Neural cell (in vitro differentiated cells): ENCODE measurements around the gene SQSTM1. TPM values are rescaled to one million over a fixed set of nuclear protein-coding genes. Genes with fewer than 3 reads are reported as not detected.
A peak's percentile ranks its signal among the peaks of the same experiment; 100 is the strongest.

Experiments used
- H2AFZ ChIP-seq: fragments of 200-600, 300-800 bp; sonication (generic), shearing (Covaris generic); 2 replicates; pipeline ENCODE4 v1.6.0; 2014; ENCODE audit warnings: low read depth, mild to moderate bottlenecking, antibody characterized with exemption, low read length, moderate library complexity
- H3F3A ChIP-seq: fragments of 200-600 bp; shearing (Covaris generic); 2 replicates; pipeline ENCODE4 v1.6.1; 2016; ENCODE audit warnings: mild to moderate bottlenecking, moderate library complexity, mixed read lengths, antibody characterized with exemption, low read length; ENCODE audit not compliant: insufficient read depth, poor library complexity, severe bottlenecking
- H3K27ac ChIP-seq: fragments of 200-600, 300-800 bp; sonication (generic), shearing (Covaris generic); 2 replicates; pipeline ENCODE4 v1.5.1; 2014; ENCODE audit warnings: mild to moderate bottlenecking, low read length, moderate library complexity
- H3K27me3 ChIP-seq: fragments of 300-800, 200-600 bp; sonication (generic), shearing (Covaris generic); 2 replicates; pipeline ENCODE4 v1.6.0; 2014; ENCODE audit warnings: mild to moderate bottlenecking, low read depth, low read length, moderate library complexity; ENCODE audit not compliant: insufficient read depth
- H3K36me3 ChIP-seq: fragments of 300-800, 200-600 bp; sonication (generic), shearing (Covaris generic); 2 replicates; pipeline ENCODE4 v1.5.1; 2014; ENCODE audit warnings: mild to moderate bottlenecking, antibody characterized with exemption, low read length, moderate library complexity; ENCODE audit not compliant: insufficient read depth
- H3K4me2 ChIP-seq: fragments of 300-800, 200-600 bp; sonication (generic), shearing (Covaris generic); 2 replicates; pipeline ENCODE4 v1.6.0; 2014; ENCODE audit warnings: mild to moderate bottlenecking, low read length
- H3K4me3 ChIP-seq: fragments of 300-800, 200-600 bp; sonication (generic), shearing (Covaris generic); 2 replicates; pipeline ENCODE4 v1.5.1; 2014; ENCODE audit warnings: mild to moderate bottlenecking, low read length, moderate library complexity
- H3K79me2 ChIP-seq: fragments of 200-600 bp; shearing (Covaris generic); replicated peaks from 2 replicates; pipeline ENCODE4 v1.6.0; 2014; ENCODE audit warnings: mild to moderate bottlenecking, low read length, moderate library complexity; ENCODE audit not compliant: insufficient read depth
- H3K9ac ChIP-seq: fragments of 300-800, 200-600 bp; sonication (generic), shearing (Covaris generic); 2 replicates; pipeline ENCODE4 v1.6.1; 2016; ENCODE audit warnings: mild to moderate bottlenecking, low read length, mixed read lengths
- H3K9me2 ChIP-seq: fragments of 200-600 bp; shearing (Covaris generic); 2 replicates; pipeline ENCODE4 v1.6.1; 2016; ENCODE audit warnings: mild to moderate bottlenecking, low read length, mixed read lengths; ENCODE audit not compliant: insufficient read depth
- H3K9me3 ChIP-seq: fragments of 200-600, 300-800 bp; sonication (generic), shearing (Covaris generic); 2 replicates; pipeline ENCODE4 v1.6.1; 2016; ENCODE audit warnings: mild to moderate bottlenecking, mixed run types, low read length, moderate library complexity, mixed read lengths
- H4K20me1 ChIP-seq: fragments of 200-600 bp; shearing (Covaris generic); 2 replicates; pipeline ENCODE4 v1.6.1; 2016; ENCODE audit warnings: mild to moderate bottlenecking, mixed run types; ENCODE audit not compliant: insufficient read depth
- EP300 ChIP-seq: fragments of 450-650 bp; conservative IDR thresholded peaks from 2 replicates; pipeline ENCODE4 v1.6.1; 2014; ENCODE audit warnings: antibody characterized with exemption, mild to moderate bottlenecking, moderate library complexity; ENCODE audit not compliant: poor library complexity, severe bottlenecking
- EZH2 ChIP-seq: fragments of 200-600, 300-800 bp; shearing (Covaris generic), sonication (generic); IDR thresholded peaks from 2 replicates; pipeline ENCODE4 v1.6.1; 2014; ENCODE audit warnings: antibody characterized with exemption, low read length, borderline replicate concordance, mild to moderate bottlenecking; ENCODE audit not compliant: insufficient read depth, poor library complexity, severe bottlenecking
- MXI1 ChIP-seq: fragments of 450-650 bp; conservative IDR thresholded peaks from 2 replicates; pipeline ENCODE4 v1.6.1; 2014; ENCODE audit warnings: antibody characterized with exemption, mild to moderate bottlenecking; ENCODE audit not compliant: poor library complexity, severe bottlenecking
- POLR2AphosphoS5 ChIP-seq: IDR thresholded peaks from 2 replicates; pipeline ENCODE4 v1.6.1; 2012
- RAD21 ChIP-seq: fragments of 450-650 bp; conservative IDR thresholded peaks from 2 replicates; pipeline ENCODE4 v1.6.1; 2014; ENCODE audit warnings: antibody characterized with exemption, mild to moderate bottlenecking, moderate library complexity
- SMC3 ChIP-seq: fragments of 450-650 bp; conservative IDR thresholded peaks from 2 replicates; pipeline ENCODE4 v1.6.1; 2014; ENCODE audit warnings: antibody characterized with exemption, mild to moderate bottlenecking, moderate library complexity; ENCODE audit not compliant: poor library complexity
- TAF1 ChIP-seq: IDR thresholded peaks from 2 replicates; pipeline ENCODE4 v1.6.1; 2012; ENCODE audit warnings: low read depth
- polyA plus RNA-seq: library from polyadenylated mRNA; depleted of rRNA; stranded (reverse); fragments of >200 nt; gene quantifications from 2 replicates; pipeline ENCODE4 v1.2.3, GENCODE V29; 2014
- TF ChIP-seq, protein P1 (sequence below): IDR thresholded peaks from 2 replicates; pipeline ENCODE4 v1.6.1; 2012; ENCODE audit warnings: borderline replicate concordance
- TF ChIP-seq, protein P2 (sequence below): fragments of 450-650 bp; IDR thresholded peaks from 2 replicates; pipeline ENCODE4 v1.5.1; 2014; ENCODE audit warnings: antibody characterized with exemption, mild to moderate bottlenecking, moderate library complexity; ENCODE audit not compliant: poor library complexity, severe bottlenecking

SQSTM1 gene
- polyA plus RNA-seq, 1 donor from 2014 or later = 64.5 TPM

GRCh38 chr5:179822444-179822990, 1.8 kb downstream of the SQSTM1 start:
- Histone ChIP-seq H4K20me1 (no peaks in the 10 kb centered on the region), H3F3A (no peaks in the 10 kb centered on the region), H3K4me2 (peak overlapping the region; percentile 75), H3K27ac (no peak overlapping the region), H3K79me2 (peaks cover 12% of the 10 kb centered on the region), H3K9ac (peak overlapping the region; percentile 92), H2AFZ (no peak overlapping the region), H3K27me3 (no peaks in the 10 kb centered on the region), H3K4me3 (peak overlapping the region; percentile 99), H3K9me3 (no peaks in the 10 kb centered on the region), H3K36me3 (no peaks in the 10 kb centered on the region), H3K9me2 (no peaks in the 10 kb centered on the region)
- TF ChIP-seq RAD21 (no peak), POLR2AphosphoS5 (no peak), TAF1 (no peak), MXI1 (no peak), EZH2 (no peak)
- TF ChIP-seq, protein P1, sequence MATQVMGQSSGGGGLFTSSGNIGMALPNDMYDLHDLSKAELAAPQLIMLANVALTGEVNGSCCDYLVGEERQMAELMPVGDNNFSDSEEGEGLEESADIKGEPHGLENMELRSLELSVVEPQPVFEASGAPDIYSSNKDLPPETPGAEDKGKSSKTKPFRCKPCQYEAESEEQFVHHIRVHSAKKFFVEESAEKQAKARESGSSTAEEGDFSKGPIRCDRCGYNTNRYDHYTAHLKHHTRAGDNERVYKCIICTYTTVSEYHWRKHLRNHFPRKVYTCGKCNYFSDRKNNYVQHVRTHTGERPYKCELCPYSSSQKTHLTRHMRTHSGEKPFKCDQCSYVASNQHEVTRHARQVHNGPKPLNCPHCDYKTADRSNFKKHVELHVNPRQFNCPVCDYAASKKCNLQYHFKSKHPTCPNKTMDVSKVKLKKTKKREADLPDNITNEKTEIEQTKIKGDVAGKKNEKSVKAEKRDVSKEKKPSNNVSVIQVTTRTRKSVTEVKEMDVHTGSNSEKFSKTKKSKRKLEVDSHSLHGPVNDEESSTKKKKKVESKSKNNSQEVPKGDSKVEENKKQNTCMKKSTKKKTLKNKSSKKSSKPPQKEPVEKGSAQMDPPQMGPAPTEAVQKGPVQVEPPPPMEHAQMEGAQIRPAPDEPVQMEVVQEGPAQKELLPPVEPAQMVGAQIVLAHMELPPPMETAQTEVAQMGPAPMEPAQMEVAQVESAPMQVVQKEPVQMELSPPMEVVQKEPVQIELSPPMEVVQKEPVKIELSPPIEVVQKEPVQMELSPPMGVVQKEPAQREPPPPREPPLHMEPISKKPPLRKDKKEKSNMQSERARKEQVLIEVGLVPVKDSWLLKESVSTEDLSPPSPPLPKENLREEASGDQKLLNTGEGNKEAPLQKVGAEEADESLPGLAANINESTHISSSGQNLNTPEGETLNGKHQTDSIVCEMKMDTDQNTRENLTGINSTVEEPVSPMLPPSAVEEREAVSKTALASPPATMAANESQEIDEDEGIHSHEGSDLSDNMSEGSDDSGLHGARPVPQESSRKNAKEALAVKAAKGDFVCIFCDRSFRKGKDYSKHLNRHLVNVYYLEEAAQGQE = no peak
- TF ChIP-seq, protein P2, sequence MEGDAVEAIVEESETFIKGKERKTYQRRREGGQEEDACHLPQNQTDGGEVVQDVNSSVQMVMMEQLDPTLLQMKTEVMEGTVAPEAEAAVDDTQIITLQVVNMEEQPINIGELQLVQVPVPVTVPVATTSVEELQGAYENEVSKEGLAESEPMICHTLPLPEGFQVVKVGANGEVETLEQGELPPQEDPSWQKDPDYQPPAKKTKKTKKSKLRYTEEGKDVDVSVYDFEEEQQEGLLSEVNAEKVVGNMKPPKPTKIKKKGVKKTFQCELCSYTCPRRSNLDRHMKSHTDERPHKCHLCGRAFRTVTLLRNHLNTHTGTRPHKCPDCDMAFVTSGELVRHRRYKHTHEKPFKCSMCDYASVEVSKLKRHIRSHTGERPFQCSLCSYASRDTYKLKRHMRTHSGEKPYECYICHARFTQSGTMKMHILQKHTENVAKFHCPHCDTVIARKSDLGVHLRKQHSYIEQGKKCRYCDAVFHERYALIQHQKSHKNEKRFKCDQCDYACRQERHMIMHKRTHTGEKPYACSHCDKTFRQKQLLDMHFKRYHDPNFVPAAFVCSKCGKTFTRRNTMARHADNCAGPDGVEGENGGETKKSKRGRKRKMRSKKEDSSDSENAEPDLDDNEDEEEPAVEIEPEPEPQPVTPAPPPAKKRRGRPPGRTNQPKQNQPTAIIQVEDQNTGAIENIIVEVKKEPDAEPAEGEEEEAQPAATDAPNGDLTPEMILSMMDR = no peak

DNA sequence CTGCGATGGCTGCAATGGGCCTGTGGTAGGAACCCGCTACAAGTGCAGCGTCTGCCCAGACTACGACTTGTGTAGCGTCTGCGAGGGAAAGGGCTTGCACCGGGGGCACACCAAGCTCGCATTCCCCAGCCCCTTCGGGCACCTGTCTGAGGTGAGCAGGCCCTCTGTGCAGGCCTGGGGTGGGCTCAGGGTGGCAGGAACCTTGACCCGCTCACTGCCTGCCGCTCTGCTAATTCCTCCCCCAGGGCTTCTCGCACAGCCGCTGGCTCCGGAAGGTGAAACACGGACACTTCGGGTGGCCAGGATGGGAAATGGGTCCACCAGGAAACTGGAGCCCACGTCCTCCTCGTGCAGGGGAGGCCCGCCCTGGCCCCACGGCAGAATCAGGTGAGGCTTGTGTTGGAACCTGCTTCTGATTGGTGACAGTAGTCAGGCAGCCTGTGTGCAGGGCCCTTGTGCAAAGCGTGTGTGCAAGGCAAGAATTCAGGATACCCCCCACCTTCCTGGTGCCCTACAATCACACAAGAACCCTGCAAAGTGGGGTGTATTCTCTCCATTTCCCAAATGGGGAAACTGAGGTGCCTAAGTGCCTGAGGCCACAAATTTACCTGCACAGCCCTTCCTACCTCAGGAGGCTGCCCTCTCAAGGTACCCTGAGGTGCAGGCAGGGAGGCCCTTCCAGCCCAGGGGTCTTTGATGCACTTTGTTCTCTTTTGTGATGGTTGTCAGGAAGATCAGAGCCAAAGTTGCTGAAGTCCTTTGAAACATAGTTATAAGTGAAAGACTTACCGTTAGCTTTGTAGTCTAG, 3.4 kb downstream of the SQSTM1 start:
- H3K9me2 ChIP-seq = no peaks in the 10 kb centered on the region
- no peak overlapping the region for H3K9ac ChIP-seq
- H3K36me3 ChIP-seq = no peaks in the 10 kb centered on the region
- H3K9me3 ChIP-seq = no peaks in the 10 kb centered on the region
- H3K27me3 ChIP-seq = no peaks in the 10 kb centered on the region
- H3K79me2 ChIP-seq = peaks cover 12% of the 10 kb centered on the region
- no peak overlapping the region for H3K4me3 ChIP-seq
- no peaks in the 10 kb centered on the region for H4K20me1 ChIP-seq
- TF ChIP-seq EZH2 (no peak), TAF1 (no peak), EP300 (no peak), MXI1 (no peak), RAD21 (no peak), SMC3 (no peak), POLR2AphosphoS5 (no peak)
- TF ChIP-seq, protein P2 = no peak
- TF ChIP-seq, protein P1 = no peak
- no peak overlapping the region for H3K27ac ChIP-seq
- no peaks in the 10 kb centered on the region for H3F3A ChIP-seq
- no peak overlapping the region for H3K4me2 ChIP-seq
- no peak overlapping the region for H2AFZ ChIP-seq
